SK-N-SH (cell line): ENCODE data around the gene MTAP. TPM values are rescaled to one million over a fixed set of nuclear protein-coding genes. Genes with fewer than 3 reads are reported as not detected.

Source experiments
- CTCF ChIA-PET: fragments of 300-600, 350-600 bp; formaldehyde crosslinking; extraction: SDS; loops from one replicate; lab custom pipeline; 2021; lab: Yijun Ruan, JAX
- POLR2A ChIA-PET: fragments of 350-600 bp; sonication (Branson Sonifier 250); formaldehyde crosslinking; extraction: SDS; loops from one replicate; lab custom pipeline; 2020; ENCODE audit warnings: antibody characterized with exemption, inconsistent platforms; lab: Yijun Ruan, JAX
- DNase-seq: peaks from one replicate; pipeline ENCODE4 v3.0.0; 2012
- H2AFZ ChIP-seq: fragments of 200-600 bp; sonication (generic); 2 replicates; pipeline ENCODE4 v1.8.1; 2016; ENCODE audit warnings: antibody characterized with exemption, mild to moderate bottlenecking, low read depth
- H3F3A ChIP-seq: fragments of 200-600 bp; sonication (generic); replicated peaks from 2 replicates; pipeline ENCODE3; 2016; ENCODE audit warnings: antibody characterized with exemption, mild to moderate bottlenecking; ENCODE audit not compliant: insufficient read depth
- H3K27ac ChIP-seq, 2 experiments: fragments of 200-500 bp in 1 of 2; fragments of 200-600 bp in 1 of 2; sonication (Bioruptor generic) in 1 of 2; sonication (generic), shearing (Covaris generic) in 1 of 2; 2 replicates each; pipeline versions ENCODE4 v1.5.1 to v1.6.1; 2014 to 2016; ENCODE audit warnings: low read depth in 2 of 2, inconsistent platforms in 1 of 2, low read length in 1 of 2, mild to moderate bottlenecking in 1 of 2, mixed read lengths in 1 of 2
- H3K27me3 ChIP-seq: fragments of 200-600 bp; sonication (generic), shearing (Covaris generic); 2 replicates; pipeline ENCODE4 v1.6.1; 2016; ENCODE audit warnings: mixed run types; ENCODE audit not compliant: insufficient read depth
- H3K36me3 ChIP-seq, 2 experiments: fragments of 200-500 bp in 1 of 2; fragments of 200-600 bp in 1 of 2; sonication (Bioruptor generic) in 1 of 2; sonication (generic) in 1 of 2; replicated peaks in 1 of 2; 2 replicates each; pipeline versions ENCODE3 to v1.5.1; 2014 to 2016; ENCODE audit warnings: low read length in 1 of 2, mild to moderate bottlenecking in 1 of 2; ENCODE audit not compliant: insufficient read depth in 2 of 2, control insufficient read depth in 1 of 2
- H3K4me1 ChIP-seq, 2 experiments: fragments of 200-500 bp in 1 of 2; fragments of 200-600 bp in 1 of 2; sonication (Bioruptor generic) in 1 of 2; sonication (generic), shearing (Covaris generic) in 1 of 2; 2 replicates each; pipeline versions ENCODE4 v1.5.1 to v1.6.1; 2014 to 2016; ENCODE audit warnings: low read depth in 1 of 2, low read length in 1 of 2, mixed run types in 1 of 2; ENCODE audit not compliant: insufficient read depth in 2 of 2, control insufficient read depth in 1 of 2
- H3K4me2 ChIP-seq: fragments of 200-600 bp; sonication (generic), shearing (Covaris generic); 2 replicates; pipeline ENCODE4 v1.6.1; 2017; ENCODE audit warnings: mixed run types
- H3K4me3 ChIP-seq, 2 experiments: fragments of 200-500 bp in 1 of 2; fragments of 200-600 bp in 1 of 2; sonication (Bioruptor generic) in 1 of 2; sonication (generic), shearing (Covaris generic) in 1 of 2; 2 replicates each; pipeline versions ENCODE4 v1.5.1 to v1.8.1; 2014 to 2016; ENCODE audit warnings: low read depth in 2 of 2, inconsistent platforms in 1 of 2, low read length in 1 of 2, mild to moderate bottlenecking in 1 of 2, mixed read lengths in 1 of 2, moderate library complexity in 1 of 2
- H3K79me2 ChIP-seq: fragments of 200-600 bp; sonication (generic); 2 replicates; pipeline ENCODE4 v1.8.1; 2017; ENCODE audit warnings: mild to moderate bottlenecking; ENCODE audit not compliant: insufficient read depth
- H3K9ac ChIP-seq: fragments of 200-600 bp; sonication (generic); 2 replicates; pipeline ENCODE4 v1.6.1; 2017; ENCODE audit warnings: mixed run types
- H3K9me2 ChIP-seq: fragments of 200-600 bp; sonication (generic); 2 replicates; pipeline ENCODE4 v1.6.1; 2017; ENCODE audit warnings: mixed run types
- H3K9me3 ChIP-seq: fragments of 200-600 bp; sonication (generic); 2 replicates; pipeline ENCODE4 v1.6.1; 2017; ENCODE audit warnings: mixed run types, mild to moderate bottlenecking, moderate library complexity
- H4K20me1 ChIP-seq: fragments of 200-600 bp; sonication (generic); 2 replicates; pipeline ENCODE4 v1.6.1; 2017; ENCODE audit warnings: mild to moderate bottlenecking, mixed run types; ENCODE audit not compliant: insufficient read depth
- EP300 ChIP-seq, 2 experiments: IDR thresholded peaks; 2 replicates each; pipeline versions ENCODE4 v1.4.0 to v1.6.1; 2012; ENCODE audit warnings: borderline replicate concordance in 1 of 2, low read depth in 1 of 2, low read length in 1 of 2
- FOXM1 ChIP-seq: IDR thresholded peaks from 2 replicates; pipeline ENCODE4 v1.4.0; 2012; ENCODE audit warnings: low read depth, mild to moderate bottlenecking
- MAX ChIP-seq: IDR thresholded peaks from 2 replicates; pipeline ENCODE4 v1.4.0; 2012; ENCODE audit warnings: low read depth
- MEF2A ChIP-seq: IDR thresholded peaks from 2 replicates; pipeline ENCODE4 v1.4.0; 2012; ENCODE audit warnings: low read depth, borderline replicate concordance
- POLR2AphosphoS5 ChIP-seq: IDR thresholded peaks from 2 replicates; pipeline ENCODE4 v1.6.1; 2012; ENCODE audit warnings: low read depth, low read length
- RCOR1 ChIP-seq: fragments of 150-350 bp; IDR thresholded peaks from 2 replicates; pipeline ENCODE4 v1.6.1; 2017; ENCODE audit warnings: antibody characterized with exemption, low read length
- RFX5 ChIP-seq: IDR thresholded peaks from 2 replicates; pipeline ENCODE4 v1.6.1; 2012; ENCODE audit warnings: mild to moderate bottlenecking, improper control_type of control experiment, low read length
- RXRA ChIP-seq: IDR thresholded peaks from 2 replicates; pipeline ENCODE4 v1.4.0; 2012; ENCODE audit warnings: low read depth, mild to moderate bottlenecking, borderline replicate concordance
- SIN3A ChIP-seq: IDR thresholded peaks from 2 replicates; pipeline ENCODE4 v1.6.1; 2012; ENCODE audit warnings: low read depth, mild to moderate bottlenecking, low read length, moderate library complexity, borderline replicate concordance
- TEAD4 ChIP-seq: IDR thresholded peaks from 2 replicates; pipeline ENCODE4 v1.4.0; 2012; ENCODE audit warnings: mild to moderate bottlenecking, borderline replicate concordance; ENCODE audit not compliant: insufficient read depth
- YY1 ChIP-seq: IDR thresholded peaks from 2 replicates; pipeline ENCODE4 v1.4.0; 2012; ENCODE audit warnings: low read depth, mild to moderate bottlenecking
- ZBTB33 ChIP-seq: IDR thresholded peaks from 2 replicates; pipeline ENCODE4 v1.4.0; 2012; ENCODE audit warnings: low read depth, borderline replicate concordance
- WGBS: methylation state at CpG from one replicate; pipeline ENCODE4 v1.1.6; 2017; ENCODE audit warnings: low lambda C conversion rate; 5-methylcytosine and 5-hydroxymethylcytosine counted together
- polyA plus RNA-seq, 3 experiments: library from polyadenylated mRNA; depleted of rRNA; stranded (reverse); fragments of >200 nt; gene quantifications; 2 replicates each; pipeline ENCODE4 v1.2.3, GENCODE V29; 2012

Gene MTAP
- polyA plus RNA-seq, 1 of the 3 experiments (the other 2 are of a cell fraction), result 9.8 TPM

GRCh38 chr9:21871256-21871975, 69.0 kb downstream of the MTAP start:
- H3K27ac ChIP-seq, result no peak overlapping the region

GRCh38 chr9:21872696-21873095, 70.3 kb downstream of the MTAP start:
- Histone ChIP-seq H2AFZ (no peak overlapping the region), H3F3A (no peaks in the 10 kb centered on the region), H3K36me3 (peaks cover 9 to 28% of the 10 kb centered on the region in 2 experiments), H3K79me2 (no peaks in the 10 kb centered on the region), H3K4me3 (no peak overlapping the region), H3K4me2 (no peak overlapping the region), H3K4me1 (no peaks in the 10 kb centered on the region), H3K9me3 (no peaks in the 10 kb centered on the region), H3K27ac (no peak overlapping the region), H3K9me2 (no peaks in the 10 kb centered on the region), H3K27me3 (no peaks in the 10 kb centered on the region), H4K20me1 (no peaks in the 10 kb centered on the region), H3K9ac (no peak overlapping the region)
- POLR2A ChIA-PET, result no interaction called here
- CTCF ChIA-PET, result no interaction called here
- peak; percentile 9 for DNase-seq
- 36% methylated on average over 1 of the region's 1 CpG for WGBS
- TF ChIP-seq RCOR1 (no peak), MAX (no peak), TEAD4 (no peak), EP300 (IDR thresholded peaks at IDR 0.05; ENCODE audit: borderline replicate concordance in 1 of 2, low read depth in 1 of 2, low read length in 1 of 2) (no peak), YY1 (no peak), RXRA (no peak), POLR2AphosphoS5 (no peak), RFX5 (no peak), SIN3A (no peak), FOXM1 (no peak)

More at GRCh38 chr9:21871256-21871975, 69.0 kb downstream of the MTAP start:
- Histone ChIP-seq H3K9ac (no peak overlapping the region), H3F3A (peaks cover 7% of the 10 kb centered on the region), H3K9me3 (no peaks in the 10 kb centered on the region), H3K79me2 (no peaks in the 10 kb centered on the region), H3K36me3 (peaks cover 17 to 37% of the 10 kb centered on the region in 2 experiments), H4K20me1 (no peaks in the 10 kb centered on the region), H3K4me1 (no peaks in the 10 kb centered on the region), H3K27me3 (no peaks in the 10 kb centered on the region), H2AFZ (no peak overlapping the region), H3K4me3 (no peak overlapping the region), H3K4me2 (no peak overlapping the region), H3K9me2 (no peaks in the 10 kb centered on the region)
- no peak for DNase-seq
- TF ChIP-seq ZBTB33, result no peak
- no peak for TF ChIP-seq MEF2A
- 98% methylated on average over 3 of the region's 3 CpGs for WGBS
- ChIA-PET POLR2A (no interaction called here), CTCF (interaction anchor here (2.2 kb wide), 1 partner anchor 58 kb away, joined by 6 read pairs; no protein-coding TSS in a partner anchor)
